ENCODE data around the gene ABCG8.

DNA sequence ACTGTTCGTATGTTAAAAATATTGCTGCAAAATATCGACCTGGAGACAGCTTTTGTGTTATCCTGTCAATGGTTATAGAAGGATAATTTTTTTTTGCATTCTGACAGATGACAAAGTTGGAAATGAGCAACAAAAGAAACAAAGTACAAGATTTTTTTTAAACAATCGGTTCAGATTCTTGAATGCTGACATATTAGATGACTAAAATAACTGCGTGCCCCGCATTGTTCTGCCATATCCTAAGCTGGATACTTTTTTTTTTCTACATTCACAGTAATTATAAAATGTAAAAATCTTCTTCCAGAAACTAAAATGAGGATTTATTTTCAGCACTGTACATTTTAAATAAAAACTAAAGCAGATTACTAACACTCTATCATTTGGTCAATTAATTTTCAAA lies 67.1 kb downstream of the ABCG8 start:
- TF ChIP-seq RAD21 (IDR thresholded peaks at IDR 0.05; ENCODE audit: low read depth) (no peak), TEAD4 (IDR thresholded peaks at IDR 0.05) (no peak)
- TF ChIP-seq, protein P1, sequence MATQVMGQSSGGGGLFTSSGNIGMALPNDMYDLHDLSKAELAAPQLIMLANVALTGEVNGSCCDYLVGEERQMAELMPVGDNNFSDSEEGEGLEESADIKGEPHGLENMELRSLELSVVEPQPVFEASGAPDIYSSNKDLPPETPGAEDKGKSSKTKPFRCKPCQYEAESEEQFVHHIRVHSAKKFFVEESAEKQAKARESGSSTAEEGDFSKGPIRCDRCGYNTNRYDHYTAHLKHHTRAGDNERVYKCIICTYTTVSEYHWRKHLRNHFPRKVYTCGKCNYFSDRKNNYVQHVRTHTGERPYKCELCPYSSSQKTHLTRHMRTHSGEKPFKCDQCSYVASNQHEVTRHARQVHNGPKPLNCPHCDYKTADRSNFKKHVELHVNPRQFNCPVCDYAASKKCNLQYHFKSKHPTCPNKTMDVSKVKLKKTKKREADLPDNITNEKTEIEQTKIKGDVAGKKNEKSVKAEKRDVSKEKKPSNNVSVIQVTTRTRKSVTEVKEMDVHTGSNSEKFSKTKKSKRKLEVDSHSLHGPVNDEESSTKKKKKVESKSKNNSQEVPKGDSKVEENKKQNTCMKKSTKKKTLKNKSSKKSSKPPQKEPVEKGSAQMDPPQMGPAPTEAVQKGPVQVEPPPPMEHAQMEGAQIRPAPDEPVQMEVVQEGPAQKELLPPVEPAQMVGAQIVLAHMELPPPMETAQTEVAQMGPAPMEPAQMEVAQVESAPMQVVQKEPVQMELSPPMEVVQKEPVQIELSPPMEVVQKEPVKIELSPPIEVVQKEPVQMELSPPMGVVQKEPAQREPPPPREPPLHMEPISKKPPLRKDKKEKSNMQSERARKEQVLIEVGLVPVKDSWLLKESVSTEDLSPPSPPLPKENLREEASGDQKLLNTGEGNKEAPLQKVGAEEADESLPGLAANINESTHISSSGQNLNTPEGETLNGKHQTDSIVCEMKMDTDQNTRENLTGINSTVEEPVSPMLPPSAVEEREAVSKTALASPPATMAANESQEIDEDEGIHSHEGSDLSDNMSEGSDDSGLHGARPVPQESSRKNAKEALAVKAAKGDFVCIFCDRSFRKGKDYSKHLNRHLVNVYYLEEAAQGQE (IDR thresholded peaks at IDR 0.05; ENCODE audit: low read depth), result no peak

Measured in Ishikawa (cell line).